Esophagus muscularis mucosa (tissue), 4 donors: Measurements from ENCODE around the gene TTC7B.

Source experiments
- CTCF ChIP-seq, 3 experiments: fragments of 200-600 bp in 2 of 3; fragments of 450-650 bp in 1 of 3; sonication (generic) in 2 of 3; IDR thresholded peaks; one replicate each; pipeline ENCODE4 v1.5.1; 2017 to 2019; ENCODE audit warnings: antibody characterized with exemption in 3 of 3, mild to moderate bottlenecking in 2 of 3, moderate library complexity in 1 of 3
- EP300 ChIP-seq: sonication (generic); formaldehyde crosslinking; IDR thresholded peaks from one replicate; pipeline ENCODE4 v1.6.1; 2017; ENCODE audit warnings: antibody characterized with exemption
- POLR2A ChIP-seq: fragments of 450-650 bp; IDR thresholded peaks from one replicate; pipeline ENCODE4 v1.6.1; 2017; ENCODE audit warnings: antibody characterized with exemption, moderate library complexity, mild to moderate bottlenecking, low read depth
- POLR2AphosphoS5 ChIP-seq, 2 donors: sonication (generic); formaldehyde crosslinking; IDR thresholded peaks; one replicate each; pipeline ENCODE4 v1.6.1; 2017; ENCODE audit warnings: antibody characterized with exemption in 2 of 2

GRCh38 chr14:90775441-90775840 lies 40.8 kb downstream of the TTC7B start:
- TF ChIP-seq EP300 (no peak), CTCF (IDR thresholded peaks at IDR 0.05) (no peak), POLR2A (no peak), POLR2AphosphoS5 (IDR thresholded peaks at IDR 0.05) (no peak)
